Skin epidermis (tissue), 12 donors: ENCODE data around the gene CLDN7.

Experiments used
- H3K27ac ChIP-seq, 21 experiments: fragments of 200-600 bp; sonication (generic) in 11 of 21; one replicate each; pipeline ENCODE4 v1.5.0; 2020; ENCODE audit warnings: mild to moderate bottlenecking in 3 of 21, inconsistent platforms in 2 of 21, moderate library complexity in 2 of 21
- H3K4me3 ChIP-seq, 7 experiments: fragments of 200-600 bp; sonication (generic) in 2 of 7; one replicate each; pipeline ENCODE4 v1.5.0; 2020; ENCODE audit warnings: inconsistent platforms in 2 of 7, mild to moderate bottlenecking in 2 of 7, moderate library complexity in 1 of 7

CLDN7 gene

GRCh38 chr17:7290166-7290565, 27.9 kb upstream of the CLDN7 start:
- Histone ChIP-seq H3K4me3 (no peak overlapping the region), H3K27ac (no peak overlapping the region)

- Histone ChIP-seq H3K27ac (no peak overlapping the region), H3K4me3 (no peak overlapping the region)
Measured at GRCh38 chr17:7289256-7290032, 27.2 kb upstream of the CLDN7 start.

GRCh38 chr17:7285679-7286078, 23.4 kb upstream of the CLDN7 start:
- Histone ChIP-seq H3K27ac (no peak overlapping the region), H3K4me3 (no peak overlapping the region)

DNA sequence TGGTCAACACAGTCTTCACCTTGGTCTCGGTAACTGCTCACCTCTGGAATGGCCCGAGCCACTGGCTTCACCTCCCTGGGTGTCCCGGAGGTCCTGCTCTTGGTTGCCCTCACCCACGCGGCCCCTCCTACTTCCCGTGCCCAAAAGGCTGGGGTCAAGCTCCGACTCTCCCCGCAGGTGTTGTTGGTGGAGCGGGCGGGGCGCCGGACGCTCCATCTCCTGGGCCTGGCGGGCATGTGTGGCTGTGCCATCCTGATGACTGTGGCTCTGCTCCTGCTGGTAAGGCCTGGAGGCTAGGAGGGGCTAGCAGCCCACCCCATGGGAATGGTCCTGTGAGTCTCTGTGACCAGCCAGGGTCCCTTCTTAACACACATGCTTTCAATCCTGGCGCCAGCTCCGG, 22.6 kb upstream of the CLDN7 start:
- no peak overlapping the region for H3K27ac ChIP-seq

GRCh38 chr17:7283471-7284216, 21.4 kb upstream of the CLDN7 start:
- no peak overlapping the region for H3K27ac ChIP-seq
- no peak overlapping the region for H3K4me3 ChIP-seq

More for the DNA sequence above, 22.6 kb upstream of the CLDN7 start:
- H3K4me3 ChIP-seq, result no peak overlapping the region

- peak overlapping the region in 1 of 21 experiments; percentile 50 for H3K27ac ChIP-seq
- H3K4me3 ChIP-seq, result no peak overlapping the region
Measured at GRCh38 chr17:7282752-7283321, 20.6 kb upstream of the CLDN7 start.

DNA sequence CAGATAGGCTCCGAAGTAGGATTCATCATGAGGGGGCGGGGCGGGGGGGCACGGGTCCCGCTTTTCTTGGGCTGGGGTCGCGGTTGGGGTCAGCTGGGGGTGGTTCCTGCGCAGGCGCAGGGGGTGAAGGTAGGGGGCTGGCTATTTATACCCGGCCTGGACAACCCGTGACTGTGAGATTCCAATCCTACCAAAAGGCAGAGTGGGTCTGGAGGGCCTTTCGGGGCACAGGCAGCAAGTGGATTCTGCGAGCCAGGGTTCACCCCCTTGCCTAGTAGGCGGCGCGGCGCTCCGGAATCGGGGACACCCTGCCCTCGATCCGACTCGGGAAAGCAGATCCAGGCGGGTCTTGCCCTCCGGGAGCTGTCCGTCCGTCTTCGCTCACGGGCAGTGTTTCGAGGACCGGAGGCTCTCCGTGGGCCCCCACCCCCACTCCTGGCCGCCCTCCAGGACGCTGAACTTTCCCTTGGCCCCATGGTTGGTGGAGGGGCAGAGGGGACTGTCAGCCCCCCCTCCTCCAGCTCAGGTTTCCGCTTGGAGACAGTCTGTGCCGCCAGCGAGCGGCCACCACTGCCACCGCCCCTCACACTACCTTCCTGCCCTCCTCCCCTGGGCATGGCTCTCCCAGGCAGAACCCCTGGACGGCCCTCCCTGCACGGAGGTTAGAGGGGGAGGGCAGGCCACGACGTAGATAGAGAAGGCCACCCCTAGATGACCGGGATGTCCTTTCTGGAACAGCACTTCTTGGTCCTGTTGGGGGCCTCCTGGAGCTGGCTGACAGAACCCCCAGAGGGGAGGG, 19.9 kb upstream of the CLDN7 start:
- peak overlapping the region in 6 of 21 experiments; percentile 4 to 53 (median 16) for H3K27ac ChIP-seq

DNA sequence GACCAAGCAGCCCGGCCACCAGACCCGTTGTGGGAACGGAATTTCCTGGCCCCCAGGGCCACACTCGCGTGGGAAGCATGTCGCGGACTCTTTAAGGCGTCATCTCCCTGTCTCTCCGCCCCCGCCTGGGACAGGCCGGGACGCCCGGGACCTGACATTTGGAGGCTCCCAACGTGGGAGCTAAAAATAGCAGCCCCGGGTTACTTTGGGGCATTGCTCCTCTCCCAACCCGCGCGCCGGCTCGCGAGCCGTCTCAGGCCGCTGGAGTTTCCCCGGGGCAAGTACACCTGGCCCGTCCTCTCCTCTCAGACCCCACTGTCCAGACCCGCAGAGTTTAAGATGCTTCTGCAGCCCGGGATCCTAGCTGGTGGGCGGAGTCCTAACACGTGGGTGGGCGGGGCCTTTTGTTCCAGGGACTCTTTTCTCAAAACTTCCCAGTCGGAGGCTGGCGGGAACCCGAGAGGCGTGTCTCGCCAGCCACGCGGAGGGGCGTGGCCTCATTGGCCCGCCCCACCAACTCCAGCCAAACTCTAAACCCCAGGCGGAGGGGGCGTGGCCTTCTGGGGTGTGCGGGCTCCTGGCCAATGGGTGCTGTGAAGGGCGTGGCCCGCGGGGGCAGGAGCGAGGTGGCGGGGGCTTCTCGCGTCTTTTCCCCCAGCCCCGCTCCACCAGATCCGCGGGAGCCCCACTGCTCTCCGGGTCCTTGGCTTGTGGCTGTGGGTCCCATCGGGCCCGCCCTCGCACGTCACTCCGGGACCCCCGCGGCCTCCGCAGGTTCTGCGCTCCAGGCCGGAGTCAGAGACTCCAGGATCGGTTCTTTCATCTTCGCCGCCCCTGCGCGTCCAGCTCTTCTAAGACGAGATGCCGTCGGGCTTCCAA, 19.0 kb upstream of the CLDN7 start, which contains the start of gene SLC2A4:
TSS of gene SLC2A4 (plus strand) at position 645 of the 879 bp plus-strand sequence. CDS start at position 862, 217 bp downstream.
- peak within 1 kb of the TSS in 14 of 21 experiments; percentile 4 to 74 (median 42) for H3K27ac ChIP-seq
- peak within 1 kb of the TSS; percentile 14 to 46 (median 28) for H3K4me3 ChIP-seq

More for the DNA sequence above, 19.9 kb upstream of the CLDN7 start:
- peak overlapping the region; percentile 14 to 46 (median 28) for H3K4me3 ChIP-seq

- peak overlapping the region; percentile 13 to 46 (median 26) for H3K4me3 ChIP-seq
- peak overlapping the region in 12 of 21 experiments; percentile 10 to 74 (median 52) for H3K27ac ChIP-seq
Measured at GRCh38 chr17:7280519-7281073, 18.3 kb upstream of the CLDN7 start.

GRCh38 chr17:7279448-7279847, 17.2 kb upstream of the CLDN7 start:
- no peak overlapping the region for H3K27ac ChIP-seq
- no peak overlapping the region for H3K4me3 ChIP-seq

DNA sequence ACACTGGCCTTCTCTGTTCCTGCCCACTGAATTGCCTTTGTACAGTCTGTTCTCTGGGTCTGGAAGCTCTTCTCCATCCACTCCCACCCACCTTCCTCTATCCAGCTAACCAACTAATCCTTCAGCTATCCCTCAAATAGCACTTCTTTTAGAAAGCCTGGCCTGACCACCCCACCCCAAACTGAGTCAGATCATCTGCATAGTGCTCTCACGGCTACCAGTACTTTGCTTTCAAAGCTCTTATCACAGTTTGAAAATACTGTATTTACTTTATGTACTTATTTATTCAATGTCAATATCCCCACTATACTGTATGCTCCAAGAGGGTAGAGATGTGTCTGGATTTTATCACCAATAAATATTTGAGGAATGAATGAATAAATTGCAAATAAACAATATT, 4.5 kb upstream of the CLDN7 start:
- Histone ChIP-seq H3K27ac (no peak overlapping the region), H3K4me3 (no peak overlapping the region)

- no peak overlapping the region for H3K27ac ChIP-seq
- no peak overlapping the region for H3K4me3 ChIP-seq
Measured at GRCh38 chr17:7263801-7264078, 1.5 kb upstream of the CLDN7 start.

- Histone ChIP-seq H3K4me3 (peak overlapping the region in 6 of 7 experiments; percentile 8 to 45 (median 32)), H3K27ac (peak overlapping the region in 7 of 21 experiments; percentile 9 to 67 (median 31))
Measured at GRCh38 chr17:7262935-7263800, 890 bp upstream of the CLDN7 start.

DNA sequence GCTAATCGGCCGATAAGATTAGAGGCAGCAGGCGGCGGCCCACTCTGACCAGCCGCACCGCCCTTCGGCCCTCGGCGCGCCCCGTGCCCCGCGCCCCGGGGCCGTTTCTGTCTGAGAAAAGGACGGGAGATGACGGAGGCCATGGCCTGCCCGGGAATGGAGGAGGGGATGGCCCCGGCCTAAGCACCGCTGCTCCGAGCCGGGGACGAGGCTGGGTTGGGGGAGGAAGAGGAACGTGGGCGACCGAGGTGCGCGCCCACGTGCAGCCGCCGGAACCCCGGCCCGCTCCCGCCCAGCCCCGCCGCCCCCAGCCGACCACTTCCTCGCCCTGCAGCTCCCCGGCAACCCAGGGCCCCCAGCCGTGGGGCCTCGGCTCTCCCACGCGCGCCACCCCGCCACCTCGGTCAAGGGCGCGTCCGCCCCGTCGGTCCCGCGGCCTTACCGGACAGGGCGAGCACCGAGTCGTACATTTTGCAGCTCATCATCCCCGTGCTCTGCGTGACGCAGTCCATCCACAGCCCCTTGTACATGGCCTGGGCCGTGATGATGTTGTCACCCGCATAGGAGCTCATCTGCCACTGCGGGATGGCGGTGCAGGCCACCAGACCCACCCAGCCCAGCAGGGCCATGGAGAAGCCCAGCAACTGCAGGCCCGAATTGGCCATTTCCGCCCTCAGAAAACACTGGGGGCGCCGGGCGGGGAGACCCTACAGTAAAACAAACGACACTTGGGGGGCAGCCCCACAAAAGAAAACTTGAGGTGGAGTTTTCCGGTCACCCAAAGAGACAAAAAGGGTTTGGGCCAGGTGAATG, 693 bp downstream of the CLDN7 start:
- H3K27ac ChIP-seq, result peak overlapping the region in 19 of 21 experiments; percentile 18 to 79 (median 54)

DNA sequence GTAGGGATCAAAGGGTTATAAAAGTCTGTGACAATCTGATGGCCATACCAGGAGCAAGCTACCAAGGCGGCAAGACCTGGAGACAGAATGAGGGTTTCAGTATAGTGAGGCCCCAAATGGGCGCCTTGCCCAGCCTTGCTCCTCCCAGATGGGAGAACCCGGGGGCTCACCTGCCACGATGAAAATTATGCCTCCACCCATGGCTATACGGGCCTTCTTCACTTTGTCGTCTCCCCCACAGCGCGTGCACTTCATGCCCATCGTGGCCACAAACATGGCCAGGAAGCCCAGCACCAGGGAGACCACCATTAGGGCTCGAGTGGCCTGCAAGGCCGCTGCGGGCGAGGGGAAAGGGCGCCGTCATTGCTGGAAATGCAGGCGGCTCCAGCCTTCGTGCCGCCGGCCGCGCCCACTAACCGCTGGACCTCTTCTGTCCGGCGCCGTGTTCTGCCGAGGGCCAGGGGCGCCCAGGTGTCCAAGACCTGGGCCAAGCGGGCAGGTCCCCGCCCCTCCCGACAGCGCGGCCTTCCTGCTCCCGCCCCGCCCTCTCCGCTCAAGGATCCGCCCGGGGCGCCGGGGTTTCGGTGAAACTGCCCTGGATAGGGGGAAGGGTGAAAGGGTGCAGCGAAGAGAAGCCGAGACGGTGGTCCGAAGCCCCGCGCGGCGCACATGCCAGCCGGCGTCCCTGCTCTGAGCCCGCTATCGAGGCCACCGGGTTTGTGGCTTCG, 1.5 kb downstream of the CLDN7 start:
- Histone ChIP-seq H3K4me3 (peak overlapping the region; percentile 31 to 45 (median 35)), H3K27ac (peak overlapping the region in 19 of 21 experiments; percentile 18 to 79 (median 54))

More for the DNA sequence above, 693 bp downstream of the CLDN7 start:
- H3K4me3 ChIP-seq, result peak overlapping the region; percentile 31 to 45 (median 35)

DNA sequence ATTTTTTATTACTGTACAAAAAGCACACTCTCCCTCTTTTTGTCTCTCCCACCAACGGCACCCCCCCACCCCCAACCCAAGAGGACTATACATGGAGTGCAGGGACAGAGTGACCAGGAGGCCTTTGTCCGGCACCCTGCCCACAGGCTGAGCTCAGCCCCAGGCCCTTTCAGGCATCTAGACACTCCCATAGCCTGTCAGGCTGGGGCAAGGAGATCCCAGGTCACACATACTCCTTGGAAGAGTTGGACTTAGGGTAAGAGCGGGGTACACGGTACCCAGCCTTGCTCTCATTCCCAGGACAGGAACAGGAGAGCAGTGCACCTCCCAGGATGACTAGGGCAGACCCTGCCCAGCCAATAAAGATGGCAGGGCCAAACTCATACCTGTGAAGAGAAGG, 2.1 kb downstream of the CLDN7 start:
- Histone ChIP-seq H3K27ac (peak overlapping the region in 2 of 21 experiments; percentile 67 to 79), H3K4me3 (no peak overlapping the region)
